ENCODE results near the gene UTP18.

GRCh38 chr17:51245535-51245934, 14.8 kb upstream of the UTP18 start:
- TF ChIP-seq CTCF (IDR thresholded peaks at IDR 0.05; ENCODE audit: poor library complexity): no peak
- TF ChIP-seq EZH2phosphoT487 (IDR thresholded peaks at IDR 0.05; ENCODE audit: low read depth, severe bottlenecking, unreplicated experiment): no peak

Measured in hepatocyte (in vitro differentiated cells).